Measurements from ENCODE around the gene GRAMD1A. TPM values are rescaled to one million over a fixed set of nuclear protein-coding genes. Genes with fewer than 3 reads are reported as not detected.

GRAMD1A gene
- polyA plus RNA-seq, 1 of the 3 experiments (the other 2 are of a cell fraction): 81.9 TPM

DNA sequence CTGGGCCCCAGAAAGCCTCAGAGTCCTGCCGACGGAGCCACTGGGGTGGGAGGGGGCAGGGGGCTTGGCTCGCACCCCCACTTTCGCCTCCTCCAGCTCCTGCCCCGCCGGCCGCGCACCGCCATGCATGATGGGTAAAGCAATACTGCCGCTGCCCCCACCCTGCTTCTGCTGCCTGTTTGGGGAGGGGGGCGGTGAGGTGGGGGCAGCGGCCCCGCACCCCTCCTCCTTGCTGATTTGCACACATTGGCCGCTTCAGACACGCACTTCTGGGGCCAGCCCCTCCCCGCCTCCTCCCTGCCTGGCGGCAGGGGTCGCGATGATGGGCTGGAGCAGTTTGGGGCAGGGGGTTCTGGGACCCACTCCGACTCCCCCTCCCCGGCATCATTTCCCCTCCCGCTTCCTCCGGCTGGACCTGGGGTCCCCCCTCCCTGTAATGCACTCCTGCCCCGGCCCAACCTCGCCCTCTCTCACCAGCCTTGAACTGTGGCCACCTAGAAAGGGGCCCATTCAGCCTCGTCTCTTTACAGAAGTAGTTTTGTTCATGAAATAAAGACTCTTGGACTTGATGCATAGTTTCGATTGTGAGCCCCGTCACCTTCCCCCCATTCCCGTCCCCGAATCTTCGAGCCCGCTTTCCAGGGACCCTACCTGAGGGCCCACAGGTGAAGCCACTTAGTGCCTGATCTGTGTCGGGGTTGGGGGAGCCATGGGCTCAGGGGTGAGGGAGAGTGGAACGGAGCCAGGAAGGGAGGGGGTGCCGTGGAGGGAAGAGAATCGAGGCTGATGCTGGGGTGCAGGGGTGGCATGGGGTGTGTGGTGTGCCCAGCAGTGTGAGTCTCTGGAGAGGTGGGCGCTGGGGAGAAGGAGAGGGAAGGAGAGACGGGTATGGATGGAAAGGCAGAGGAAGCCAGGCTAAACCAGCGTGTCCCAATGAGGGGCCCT, 40.0 kb downstream of the GRAMD1A start:
- H3K27ac ChIP-seq (ENCODE audit: low read depth in 2 of 2, low read length in 1 of 2): no peak overlapping the region
- no peaks in the 10 kb centered on the region for H3K9me2 ChIP-seq
- H3K4me3 ChIP-seq (ENCODE audit: low read depth in 2 of 2, low read length in 1 of 2): no peak overlapping the region
- no peaks in the 10 kb centered on the region for H3K36me3 ChIP-seq (replicated peaks in 1 of 2; ENCODE audit: control insufficient read depth in 1 of 2, insufficient read depth in 2 of 2, low read length in 1 of 2)
- no peak for DNase-seq
- no peaks in the 10 kb centered on the region for H3F3A ChIP-seq (replicated peaks; ENCODE audit: insufficient read depth)
- POLR2A ChIA-PET: no interaction called here
- H3K9me3 ChIP-seq: no peaks in the 10 kb centered on the region
- TF ChIP-seq ELF1 (IDR thresholded peaks at IDR 0.05) (no peak), SMC3 (IDR thresholded peaks at IDR 0.05; ENCODE audit: low read depth, low read length) (no peak), EP300 (IDR thresholded peaks at IDR 0.05; ENCODE audit: borderline replicate concordance in 1 of 2, low read depth in 1 of 2, low read length in 1 of 2) (no peak), RFX5 (IDR thresholded peaks at IDR 0.05; ENCODE audit: low read length) (no peak), FOSL2 (IDR thresholded peaks at IDR 0.05; ENCODE audit: borderline replicate concordance, low read depth) (no peak), GABPA (IDR thresholded peaks at IDR 0.05; ENCODE audit: low read depth) (no peak), USF1 (IDR thresholded peaks at IDR 0.05; ENCODE audit: borderline replicate concordance, low read depth) (no peak), IRF3 (IDR thresholded peaks at IDR 0.05; ENCODE audit: low read depth, low read length) (no peak), POLR2AphosphoS5 (IDR thresholded peaks at IDR 0.05; ENCODE audit: low read depth, low read length) (no peak), TEAD4 (IDR thresholded peaks at IDR 0.05; ENCODE audit: borderline replicate concordance, insufficient read depth) (no peak), EZH2phosphoT487 (IDR thresholded peaks at IDR 0.05; ENCODE audit: borderline replicate concordance, low read depth) (no peak), NRF1 (IDR thresholded peaks at IDR 0.05; ENCODE audit: low read depth, low read length) (no peak), TCF12 (IDR thresholded peaks at IDR 0.05) (no peak), TAF1 (IDR thresholded peaks at IDR 0.05; ENCODE audit: borderline replicate concordance, low read depth, low read length) (no peak), RXRA (IDR thresholded peaks at IDR 0.05; ENCODE audit: borderline replicate concordance, low read depth) (no peak), NFIC (IDR thresholded peaks at IDR 0.05; ENCODE audit: borderline replicate concordance) (no peak), SIN3A (IDR thresholded peaks at IDR 0.05; ENCODE audit: borderline replicate concordance, low read depth, low read length) (no peak)
- TF ChIP-seq, protein P1, sequence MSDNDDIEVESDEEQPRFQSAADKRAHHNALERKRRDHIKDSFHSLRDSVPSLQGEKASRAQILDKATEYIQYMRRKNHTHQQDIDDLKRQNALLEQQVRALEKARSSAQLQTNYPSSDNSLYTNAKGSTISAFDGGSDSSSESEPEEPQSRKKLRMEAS (IDR thresholded peaks at IDR 0.05; ENCODE audit: low read depth): no peak
- 90% methylated on average over 21 of the region's 39 CpGs for WGBS (ENCODE audit: low lambda C conversion rate)
- no peak overlapping the region for H2AFZ ChIP-seq (ENCODE audit: low read depth)
- CTCF ChIA-PET: no interaction called here
- H3K9ac ChIP-seq: no peak overlapping the region
- H3K79me2 ChIP-seq (ENCODE audit: insufficient read depth): no peaks in the 10 kb centered on the region
- no peaks in the 10 kb centered on the region for H3K27me3 ChIP-seq (ENCODE audit: insufficient read depth)
- H3K4me1 ChIP-seq (ENCODE audit: control insufficient read depth in 1 of 2, insufficient read depth in 2 of 2, low read depth in 1 of 2, low read length in 1 of 2): no peaks in the 10 kb centered on the region
- H4K20me1 ChIP-seq (ENCODE audit: insufficient read depth): no peaks in the 10 kb centered on the region
- no peak overlapping the region for H3K4me2 ChIP-seq

Data from SK-N-SH (cell line).